Raji (cell line): ENCODE data around the gene GRSF1.
A peak's percentile ranks its signal among the peaks of the same experiment; 100 is the strongest.

Source experiments
- POLR2A ChIP-seq: IDR thresholded peaks from 2 replicates; pipeline ENCODE4 v1.6.1; 2011; ENCODE audit warnings: low read depth, low read length, control low read depth; ENCODE audit not compliant: insufficient read depth

Gene GRSF1, protein sequence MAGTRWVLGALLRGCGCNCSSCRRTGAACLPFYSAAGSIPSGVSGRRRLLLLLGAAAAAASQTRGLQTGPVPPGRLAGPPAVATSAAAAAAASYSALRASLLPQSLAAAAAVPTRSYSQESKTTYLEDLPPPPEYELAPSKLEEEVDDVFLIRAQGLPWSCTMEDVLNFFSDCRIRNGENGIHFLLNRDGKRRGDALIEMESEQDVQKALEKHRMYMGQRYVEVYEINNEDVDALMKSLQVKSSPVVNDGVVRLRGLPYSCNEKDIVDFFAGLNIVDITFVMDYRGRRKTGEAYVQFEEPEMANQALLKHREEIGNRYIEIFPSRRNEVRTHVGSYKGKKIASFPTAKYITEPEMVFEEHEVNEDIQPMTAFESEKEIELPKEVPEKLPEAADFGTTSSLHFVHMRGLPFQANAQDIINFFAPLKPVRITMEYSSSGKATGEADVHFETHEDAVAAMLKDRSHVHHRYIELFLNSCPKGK

DNA sequence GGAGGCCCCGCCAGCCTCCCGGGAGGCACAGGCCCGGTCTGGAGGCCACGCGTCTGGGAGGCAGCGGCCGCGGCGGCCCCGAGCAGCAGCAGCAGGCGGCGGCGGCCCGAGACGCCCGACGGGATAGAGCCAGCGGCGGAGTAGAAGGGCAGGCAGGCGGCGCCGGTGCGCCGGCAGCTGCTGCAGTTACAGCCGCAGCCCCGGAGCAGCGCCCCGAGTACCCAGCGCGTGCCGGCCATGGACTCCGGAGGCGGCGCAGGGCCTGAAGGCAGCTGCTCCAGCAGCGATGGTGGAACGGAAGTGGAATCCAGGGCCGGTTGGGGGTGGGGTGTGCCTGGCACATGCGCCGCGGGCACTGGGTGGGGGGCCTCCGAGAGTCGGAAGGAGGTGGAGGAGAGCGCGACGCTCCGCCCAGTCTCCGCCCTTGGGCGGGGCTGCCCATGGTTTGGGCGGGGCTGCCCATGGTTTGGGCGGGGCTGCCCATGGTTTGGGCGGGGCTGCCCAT is at the start of gene GRSF1:
Gene GRSF1, minus strand, starts transcription at position 302 of the 505 bp plus-strand sequence. Its CDS starts 63 bp downstream, at position 239.
- peak; percentile 93 for TF ChIP-seq POLR2A

DNA sequence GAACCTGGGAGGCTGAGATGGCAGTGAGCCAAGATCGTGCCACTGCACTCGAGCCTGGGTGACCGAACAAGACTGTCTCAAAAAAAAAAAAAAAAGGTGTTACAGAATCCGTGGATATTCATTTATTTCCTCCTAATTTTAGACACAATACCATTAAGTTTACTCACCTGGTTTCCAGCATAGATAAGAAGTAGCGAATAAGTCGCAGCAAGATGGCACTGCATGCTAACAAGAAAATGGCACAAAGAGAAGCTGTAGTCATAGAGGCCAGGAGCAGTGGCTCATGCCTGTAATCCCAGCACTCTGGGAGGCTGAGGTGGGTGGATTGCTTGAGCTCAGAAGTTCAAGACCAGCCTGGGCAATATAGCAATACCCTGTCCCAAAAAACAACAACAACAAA is 45.5 kb upstream of the GRSF1 start:
- no peak for TF ChIP-seq POLR2A

DNA sequence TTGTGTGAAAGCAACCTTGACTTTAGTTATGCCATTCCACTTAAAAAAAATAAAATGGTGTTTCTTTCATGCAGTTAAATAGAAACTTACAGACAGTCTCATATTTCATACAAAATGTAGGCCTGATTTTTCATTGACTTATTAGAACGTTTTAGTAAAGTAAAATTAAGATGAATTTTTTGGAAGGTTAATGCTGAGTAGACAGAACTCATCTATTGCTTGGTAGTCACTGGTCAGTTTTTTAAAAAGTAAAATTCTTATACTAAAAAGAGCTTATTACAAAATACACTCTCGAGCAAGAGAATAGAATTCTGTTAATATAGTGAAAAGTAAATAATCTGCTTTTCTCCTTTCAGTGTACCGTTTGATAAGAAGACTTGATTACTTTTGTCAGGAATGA is 41.0 kb upstream of the GRSF1 start:
- TF ChIP-seq POLR2A = no peak

DNA sequence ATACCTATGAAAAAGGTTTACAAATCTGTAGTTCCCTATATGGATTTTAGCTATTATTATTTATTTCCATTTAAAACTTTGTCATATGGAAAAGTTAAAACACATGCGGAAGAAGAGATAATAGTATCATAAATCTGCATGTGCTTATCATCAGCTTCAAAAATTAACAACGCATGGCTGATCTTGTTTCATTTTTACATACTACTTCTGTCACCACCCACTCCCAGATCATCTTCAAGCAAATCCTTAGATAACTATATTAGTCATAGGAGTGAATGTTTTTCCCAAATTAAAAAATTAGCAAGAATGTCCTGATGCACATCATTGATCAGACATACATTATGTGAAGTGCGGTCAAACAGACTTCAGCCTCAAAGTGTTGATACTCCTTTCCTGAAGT is 37.9 kb upstream of the GRSF1 start:
- no peak for TF ChIP-seq POLR2A

DNA sequence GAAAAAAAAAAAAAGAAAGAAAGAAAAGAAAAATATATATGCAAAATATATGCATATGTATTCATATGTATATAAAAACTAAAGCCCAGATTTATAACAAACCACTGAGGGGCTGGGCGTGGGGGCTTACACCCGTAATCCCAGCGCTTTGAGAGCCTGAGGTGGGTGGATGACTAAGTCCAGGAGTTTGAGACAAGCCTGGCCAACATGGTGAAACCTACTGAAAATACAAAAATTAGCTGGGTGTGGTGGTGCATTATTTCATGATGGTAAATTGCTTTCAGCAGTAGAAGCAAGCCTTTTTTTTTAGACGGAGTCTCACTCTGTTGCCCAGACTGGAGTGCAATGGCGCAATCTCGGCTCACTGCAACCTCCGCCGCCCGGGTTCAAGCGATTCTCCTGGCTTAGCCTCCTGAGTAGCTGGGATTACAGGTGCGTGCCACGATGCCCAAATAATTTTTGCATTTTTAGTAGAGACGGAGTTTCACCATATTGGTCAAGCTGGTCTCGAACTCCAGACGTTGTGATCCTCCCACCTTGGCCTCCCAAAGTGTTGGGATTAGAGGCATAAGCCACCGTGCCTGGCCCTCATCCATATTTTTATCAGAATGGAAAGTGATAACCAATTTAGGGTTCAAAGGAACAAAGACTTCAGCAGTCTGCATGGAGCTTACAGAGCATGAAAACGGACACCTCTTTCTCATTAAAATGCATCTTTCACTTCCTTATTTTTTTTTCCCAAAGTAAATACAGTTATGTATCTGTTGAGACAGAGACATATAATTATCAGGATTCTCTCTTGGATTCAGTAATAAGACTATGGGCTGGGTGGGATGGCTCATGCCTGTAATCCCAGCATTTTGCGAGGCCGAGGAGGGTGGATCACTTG is 34.8 kb upstream of the GRSF1 start:
- TF ChIP-seq POLR2A = no peak

DNA sequence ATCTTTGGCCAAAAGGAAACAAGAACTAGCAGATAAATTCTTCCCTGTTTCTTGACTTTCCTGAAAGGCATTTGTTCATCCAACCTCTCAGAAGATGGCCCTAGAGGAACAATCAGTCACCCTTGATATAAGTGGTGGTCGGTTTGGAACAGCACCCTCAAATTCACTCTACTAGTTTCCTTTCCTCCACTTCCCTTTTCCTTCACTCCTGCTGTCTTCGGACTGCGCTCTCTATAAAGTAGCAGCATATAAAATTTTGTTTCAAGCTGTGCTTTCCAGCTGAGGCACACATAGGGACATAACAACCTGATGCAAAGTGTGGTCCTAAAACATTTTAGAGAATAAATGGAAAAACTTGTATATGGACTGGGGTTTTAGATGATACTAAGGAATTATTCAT is 33.5 kb upstream of the GRSF1 start:
- no peak for TF ChIP-seq POLR2A

DNA sequence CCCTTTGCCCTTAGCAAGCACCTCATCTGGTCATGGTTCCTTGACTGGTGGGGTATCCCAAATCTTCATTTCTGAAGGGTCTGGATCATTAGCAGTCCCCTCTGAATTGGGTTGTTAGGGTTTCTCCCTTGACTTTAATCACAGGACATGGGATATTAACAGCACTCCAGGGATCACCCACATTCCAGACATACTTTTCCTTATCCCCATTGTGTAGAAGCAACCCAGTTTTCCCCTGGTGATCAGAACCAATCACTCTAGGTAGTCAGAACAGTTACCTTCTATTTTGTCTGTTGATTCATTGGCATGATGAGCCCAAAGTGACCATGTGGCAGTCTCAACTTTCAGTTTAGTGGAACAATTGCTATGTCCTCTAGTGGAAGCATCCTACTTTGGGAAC is 29.1 kb upstream of the GRSF1 start:
- no peak for TF ChIP-seq POLR2A

DNA sequence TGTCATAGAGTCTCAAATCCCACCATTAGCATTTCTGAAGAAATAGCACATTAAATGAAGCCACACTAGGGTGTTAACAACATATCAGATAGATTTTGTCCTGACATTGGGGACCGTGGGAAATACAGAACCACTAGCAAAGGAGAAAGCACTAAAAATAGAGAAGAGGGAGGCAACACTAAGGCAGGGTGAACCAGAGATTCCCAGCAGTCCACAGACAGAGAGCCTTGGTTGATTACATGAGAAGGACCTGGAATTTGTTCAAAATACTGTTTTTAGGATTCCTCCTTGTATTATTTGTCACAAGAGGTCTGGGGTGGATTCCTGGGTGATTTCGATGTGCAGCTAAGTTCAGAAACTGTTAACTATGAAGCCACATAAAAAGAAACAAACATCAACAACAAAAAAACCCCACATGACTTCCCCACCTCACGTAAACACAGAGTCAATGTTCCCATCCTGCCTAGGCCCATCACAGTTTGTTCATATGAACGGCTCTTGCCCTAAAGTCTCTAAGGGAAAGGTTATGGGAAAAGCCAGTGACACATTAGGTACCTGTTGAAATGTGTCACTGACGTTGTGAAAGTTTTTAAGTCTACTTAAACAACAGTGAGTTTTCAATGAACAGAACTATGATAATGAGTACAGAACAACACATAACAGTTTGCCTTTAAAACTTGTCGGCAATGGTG is 23.6 kb upstream of the GRSF1 start:
- no peak for TF ChIP-seq POLR2A

DNA sequence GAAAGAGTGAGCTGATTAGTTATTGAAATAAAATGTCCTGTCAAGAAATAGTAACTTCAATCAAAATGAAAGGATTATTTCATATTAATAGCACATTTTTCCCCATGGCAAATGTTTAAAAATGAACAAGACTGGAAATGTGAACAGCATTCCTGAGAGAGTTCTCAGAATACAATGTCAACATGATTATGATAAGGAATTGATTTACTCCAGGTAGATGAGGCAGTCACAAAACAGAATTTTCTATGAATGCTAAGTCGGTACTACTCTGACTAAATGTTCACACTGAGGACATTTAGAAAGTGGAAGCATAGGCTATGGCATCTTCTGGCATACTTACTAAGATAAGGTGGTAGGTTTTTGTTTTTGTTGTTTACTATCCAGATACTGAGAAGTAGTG is 19.4 kb upstream of the GRSF1 start:
- TF ChIP-seq POLR2A = no peak

DNA sequence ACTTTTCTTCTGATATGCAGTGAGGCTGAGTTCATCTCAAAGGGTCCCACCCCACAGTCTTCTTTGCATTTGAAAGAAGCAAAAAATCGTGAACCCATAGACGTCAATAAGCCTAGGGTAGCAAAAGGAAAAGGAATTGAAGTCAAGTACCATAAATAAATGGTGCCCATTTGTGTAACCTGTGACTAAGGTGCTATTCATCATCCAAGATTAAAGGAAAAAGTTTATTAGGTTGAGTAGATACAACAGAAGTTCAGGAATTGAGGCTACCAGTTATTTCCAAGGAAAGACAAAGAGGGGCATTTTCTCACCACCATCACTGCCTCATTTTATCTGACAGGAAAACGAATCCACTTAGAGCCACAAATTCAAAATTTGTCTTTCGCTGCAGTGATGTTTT is 18.8 kb upstream of the GRSF1 start:
- no peak for TF ChIP-seq POLR2A

DNA sequence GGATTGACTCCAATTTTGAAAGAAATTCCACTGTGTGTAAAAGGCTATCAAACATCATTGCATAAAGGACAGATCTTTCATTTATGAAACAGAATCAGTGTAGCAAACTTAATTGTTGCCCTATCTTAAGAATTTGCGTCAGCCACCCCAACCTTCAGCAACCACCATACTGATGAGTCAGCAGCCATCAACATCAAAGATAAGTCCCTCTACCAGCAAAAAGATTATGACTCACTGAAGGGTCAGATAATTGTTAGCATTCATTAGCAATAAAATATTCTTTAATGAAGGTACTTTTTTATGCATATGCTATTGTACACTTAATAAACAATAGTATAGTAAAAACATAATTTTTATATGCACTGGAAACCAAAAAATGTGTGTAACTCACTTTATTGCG is 15.8 kb upstream of the GRSF1 start:
- no peak for TF ChIP-seq POLR2A

DNA sequence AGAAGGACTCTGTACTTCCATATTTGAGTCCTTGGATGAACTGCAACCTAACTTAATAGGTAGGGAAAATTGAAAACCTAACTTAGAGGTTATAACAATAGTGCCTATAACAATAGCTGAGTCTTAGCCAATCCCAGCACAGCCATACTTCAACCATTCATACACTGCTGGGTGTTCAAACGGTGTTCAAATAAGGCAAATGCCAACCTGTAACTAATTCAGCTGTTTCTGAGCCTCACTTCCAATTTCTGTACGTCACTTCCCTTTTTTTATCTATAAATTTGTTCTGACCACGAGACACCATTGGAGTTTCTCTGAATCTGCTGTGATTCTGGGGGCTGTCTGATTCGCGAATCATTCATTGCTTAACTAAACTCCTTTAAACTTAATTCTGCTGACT is 9.6 kb upstream of the GRSF1 start:
- no peak for TF ChIP-seq POLR2A

DNA sequence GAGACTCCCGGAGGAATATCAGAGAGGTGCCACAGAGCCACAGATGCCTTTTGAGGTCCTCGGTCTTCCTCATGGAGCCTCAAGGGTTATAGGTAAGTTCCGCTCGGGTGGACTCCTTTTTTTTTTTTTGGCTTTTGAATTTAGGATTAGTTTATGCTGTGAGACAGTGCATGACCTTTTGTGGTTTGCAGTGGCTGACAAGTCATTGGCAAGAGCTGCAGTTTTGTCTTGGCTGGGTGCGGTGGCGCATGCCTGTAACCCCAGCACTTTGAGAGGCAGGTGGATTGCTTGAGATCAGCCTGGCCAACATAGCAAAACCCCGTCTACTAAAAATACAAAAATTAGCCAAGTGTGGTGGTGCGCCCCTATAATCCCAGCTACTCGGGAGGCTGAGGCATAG is 4.5 kb upstream of the GRSF1 start:
- TF ChIP-seq POLR2A = no peak

DNA sequence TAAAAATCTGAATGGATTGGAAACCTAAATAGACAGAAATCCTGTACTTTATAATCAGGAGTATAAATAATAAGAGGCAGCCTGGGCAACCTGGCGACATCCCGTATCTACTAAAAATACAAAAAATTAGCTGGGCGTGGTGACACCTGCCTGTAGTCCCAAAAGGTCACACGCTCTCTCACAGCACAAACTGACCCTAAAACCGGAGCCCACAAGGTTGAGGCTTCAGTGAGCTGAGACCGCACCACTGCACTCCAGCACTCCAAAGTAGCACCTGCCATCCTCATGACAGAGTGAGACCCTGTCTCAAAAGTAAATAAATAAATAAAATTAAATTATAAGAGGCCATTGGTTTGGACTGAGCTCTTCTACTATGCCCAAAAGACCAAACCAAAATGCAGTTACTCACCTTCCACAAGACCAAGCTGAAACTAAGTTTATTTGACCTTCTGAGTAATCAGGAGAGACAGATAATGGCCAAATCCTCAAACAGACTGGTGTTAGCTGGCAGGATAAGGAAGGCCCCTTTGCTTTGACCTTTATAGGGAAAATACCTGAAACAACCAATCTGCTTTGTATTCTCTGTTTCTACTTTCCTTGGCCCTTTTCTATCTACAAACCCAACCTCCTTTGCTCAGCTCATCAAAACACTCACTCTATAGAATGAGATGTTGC is 3.2 kb upstream of the GRSF1 start:
- peak; percentile 27; the same call in 1 of the 2 replicates for TF ChIP-seq POLR2A

DNA sequence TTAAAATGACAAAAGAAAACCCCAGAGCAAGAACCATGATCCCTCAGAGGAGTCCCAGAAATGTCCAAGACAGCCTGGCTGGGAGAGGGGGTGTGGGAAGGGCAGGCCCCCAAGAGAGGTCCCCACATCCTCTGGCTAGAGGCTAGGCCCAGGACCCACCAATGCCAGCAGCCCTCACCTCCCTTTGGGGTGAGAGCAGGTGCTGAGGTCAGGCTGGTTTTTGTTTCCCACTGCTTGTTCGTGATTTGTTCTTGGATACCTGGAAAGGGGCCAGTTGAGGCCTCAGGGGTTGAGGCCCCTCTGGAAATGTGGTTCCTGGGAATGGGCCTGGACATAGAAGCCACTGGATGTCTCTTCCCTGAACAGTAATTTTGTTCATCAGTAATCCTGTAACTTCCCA is 2.3 kb upstream of the GRSF1 start:
- no peak for TF ChIP-seq POLR2A
